Measurements from ENCODE around the gene TCF12. TPM values are rescaled to one million over a fixed set of nuclear protein-coding genes. Genes with fewer than 3 reads are reported as not detected.
A peak's percentile ranks its signal among the peaks of the same experiment; 100 is the strongest.

TCF12 gene
- total RNA-seq, 3 donors from 2014 or later (not counting 1 experiment from before 2014, with no cell fraction given), result 84.1 to 111 (median 107) TPM

DNA sequence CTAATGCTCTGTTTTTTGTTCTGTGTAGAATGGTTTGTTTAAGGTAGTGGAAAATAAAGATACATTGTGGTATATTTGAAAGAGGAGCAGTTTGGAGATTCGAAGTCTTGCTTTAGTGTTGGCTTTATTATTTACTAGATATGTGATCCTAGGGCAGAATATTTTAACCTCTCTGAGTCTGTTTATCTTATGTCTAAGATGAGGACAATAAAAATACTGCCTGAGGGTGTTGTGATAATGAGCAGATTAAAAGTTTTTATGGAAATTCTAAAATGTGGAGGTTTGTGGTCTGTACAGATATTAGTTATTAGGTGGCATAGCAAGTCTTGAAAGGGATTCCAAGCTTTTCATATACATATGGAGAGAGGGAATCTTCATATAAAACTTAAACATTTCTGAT lies 15.0 kb downstream of the TCF12 start:
- no peaks in the 10 kb centered on the region for H3K9me3 Mint-ChIP-seq
- H3K4me3 ChIP-seq (ENCODE audit: low read length), result no peak overlapping the region
- H3K27ac ChIP-seq (ENCODE audit: low read length), result no peak overlapping the region
- intact Hi-C loops (cut with micrococcal nuclease), result no loop called here
- H3K27me3 ChIP-seq (ENCODE audit: control insufficient read depth, insufficient read depth, low read length), result no peaks in the 10 kb centered on the region
- H3K36me3 ChIP-seq (ENCODE audit: control insufficient read depth, insufficient read depth, low read length), result peaks cover 3% of the 10 kb centered on the region
- TF ChIP-seq, protein P1, sequence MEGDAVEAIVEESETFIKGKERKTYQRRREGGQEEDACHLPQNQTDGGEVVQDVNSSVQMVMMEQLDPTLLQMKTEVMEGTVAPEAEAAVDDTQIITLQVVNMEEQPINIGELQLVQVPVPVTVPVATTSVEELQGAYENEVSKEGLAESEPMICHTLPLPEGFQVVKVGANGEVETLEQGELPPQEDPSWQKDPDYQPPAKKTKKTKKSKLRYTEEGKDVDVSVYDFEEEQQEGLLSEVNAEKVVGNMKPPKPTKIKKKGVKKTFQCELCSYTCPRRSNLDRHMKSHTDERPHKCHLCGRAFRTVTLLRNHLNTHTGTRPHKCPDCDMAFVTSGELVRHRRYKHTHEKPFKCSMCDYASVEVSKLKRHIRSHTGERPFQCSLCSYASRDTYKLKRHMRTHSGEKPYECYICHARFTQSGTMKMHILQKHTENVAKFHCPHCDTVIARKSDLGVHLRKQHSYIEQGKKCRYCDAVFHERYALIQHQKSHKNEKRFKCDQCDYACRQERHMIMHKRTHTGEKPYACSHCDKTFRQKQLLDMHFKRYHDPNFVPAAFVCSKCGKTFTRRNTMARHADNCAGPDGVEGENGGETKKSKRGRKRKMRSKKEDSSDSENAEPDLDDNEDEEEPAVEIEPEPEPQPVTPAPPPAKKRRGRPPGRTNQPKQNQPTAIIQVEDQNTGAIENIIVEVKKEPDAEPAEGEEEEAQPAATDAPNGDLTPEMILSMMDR (IDR thresholded peaks at IDR 0.05), result no peak
- 67% methylated on average over 1 of the region's 1 CpG for WGBS (ENCODE audit: insufficient coverage)
- H3K27me3 Mint-ChIP-seq (ENCODE audit: low read depth in 2 of 2), result no peaks in the 10 kb centered on the region
- no peaks in the 10 kb centered on the region for H3K9me3 ChIP-seq (ENCODE audit: control insufficient read depth, insufficient read depth, low read length)
- H3K4me1 Mint-ChIP-seq, result peaks cover 69 to 78% of the 10 kb centered on the region in 2 donors
- ATAC-seq (no peak), DNase-seq (no peak)
- no peaks in the 10 kb centered on the region for H3K36me3 Mint-ChIP-seq
- no peak overlapping the region for H3K4me3 Mint-ChIP-seq
- H3K27ac Mint-ChIP-seq, result no peak overlapping the region
- H3K4me1 ChIP-seq (ENCODE audit: control insufficient read depth, insufficient read depth, low read length), result no peaks in the 10 kb centered on the region

DNA sequence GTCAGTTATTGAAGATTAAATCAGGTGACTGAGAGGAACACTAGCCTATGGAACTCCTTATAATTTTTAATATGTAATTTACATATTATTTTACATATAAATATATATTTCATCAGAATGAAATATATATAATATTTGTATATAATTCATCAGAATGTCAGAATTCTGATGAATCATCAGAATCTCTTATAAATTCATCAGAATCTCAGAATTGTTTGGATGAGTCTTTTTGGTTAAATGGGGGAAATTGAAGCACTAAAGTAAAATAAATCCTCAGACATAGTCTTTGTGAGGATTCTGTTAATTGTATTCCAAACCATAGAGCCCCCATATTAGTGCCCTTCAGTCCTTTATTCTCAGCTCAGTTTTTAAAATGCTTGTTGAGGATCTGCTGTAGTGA lies 15.4 kb downstream of the TCF12 start:
- Histone ChIP-seq H3K27ac (ENCODE audit: low read length) (no peak overlapping the region), H3K4me1 (ENCODE audit: control insufficient read depth, insufficient read depth, low read length) (no peaks in the 10 kb centered on the region), H3K4me3 (ENCODE audit: low read length) (peak overlapping the region; percentile 2), H3K27me3 (ENCODE audit: control insufficient read depth, insufficient read depth, low read length) (no peaks in the 10 kb centered on the region), H3K9me3 (ENCODE audit: control insufficient read depth, insufficient read depth, low read length) (no peaks in the 10 kb centered on the region), H3K36me3 (ENCODE audit: control insufficient read depth, insufficient read depth, low read length) (peaks cover 3% of the 10 kb centered on the region)
- Mint-ChIP-seq H3K4me1 (peaks cover 73 to 82% of the 10 kb centered on the region in 2 donors), H3K27ac (peak overlapping the region in 1 of 2 donors; percentile 7), H3K36me3 (no peaks in the 10 kb centered on the region), H3K4me3 (no peak overlapping the region), H3K27me3 (ENCODE audit: low read depth in 2 of 2) (no peaks in the 10 kb centered on the region), H3K9me3 (no peaks in the 10 kb centered on the region)
- intact Hi-C loops (cut with micrococcal nuclease), result no loop called here
- TF ChIP-seq, protein P1 (IDR thresholded peaks at IDR 0.05), result no peak
- ATAC-seq, result no peak
- no peak for DNase-seq

DNA sequence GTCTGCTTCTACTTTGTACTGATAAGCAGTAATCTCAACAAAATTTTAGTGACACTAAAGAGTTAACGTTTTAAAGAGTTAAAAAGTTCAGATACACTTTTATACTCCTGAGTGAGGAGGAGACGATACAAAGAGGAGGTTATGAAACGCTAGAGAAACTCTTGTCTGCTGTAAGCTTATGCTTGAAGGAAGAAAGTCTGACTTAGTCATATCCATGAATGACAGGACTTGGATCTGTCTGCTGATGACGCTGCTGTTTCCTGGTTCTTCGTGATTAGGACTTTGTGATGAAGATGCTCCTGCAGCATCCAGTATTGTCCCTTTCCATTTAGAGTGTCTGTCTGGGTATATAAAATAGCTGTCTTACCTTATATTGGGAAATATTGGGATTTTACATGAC lies 15.8 kb downstream of the TCF12 start:
- peak overlapping the region in 1 of 2 donors; percentile 7 for H3K27ac Mint-ChIP-seq
- no peak for ATAC-seq
- 93% methylated on average over 4 of the region's 5 CpGs for WGBS (ENCODE audit: insufficient coverage)
- Histone ChIP-seq H3K36me3 (ENCODE audit: control insufficient read depth, insufficient read depth, low read length) (peaks cover 3% of the 10 kb centered on the region), H3K4me3 (ENCODE audit: low read length) (peak overlapping the region; percentile 2), H3K27ac (ENCODE audit: low read length) (no peak overlapping the region), H3K4me1 (ENCODE audit: control insufficient read depth, insufficient read depth, low read length) (no peaks in the 10 kb centered on the region), H3K27me3 (ENCODE audit: control insufficient read depth, insufficient read depth, low read length) (no peaks in the 10 kb centered on the region), H3K9me3 (ENCODE audit: control insufficient read depth, insufficient read depth, low read length) (no peaks in the 10 kb centered on the region)
- TF ChIP-seq, protein P1 (IDR thresholded peaks at IDR 0.05), result no peak
- no peaks in the 10 kb centered on the region for H3K27me3 Mint-ChIP-seq (ENCODE audit: low read depth in 2 of 2)
- H3K4me1 Mint-ChIP-seq, result peaks cover 77 to 86% of the 10 kb centered on the region in 2 donors
- H3K4me3 Mint-ChIP-seq, result no peak overlapping the region
- H3K9me3 Mint-ChIP-seq, result no peaks in the 10 kb centered on the region
- intact Hi-C loops (cut with micrococcal nuclease), result no loop called here
- H3K36me3 Mint-ChIP-seq, result no peaks in the 10 kb centered on the region
- DNase-seq, result no peak

DNA sequence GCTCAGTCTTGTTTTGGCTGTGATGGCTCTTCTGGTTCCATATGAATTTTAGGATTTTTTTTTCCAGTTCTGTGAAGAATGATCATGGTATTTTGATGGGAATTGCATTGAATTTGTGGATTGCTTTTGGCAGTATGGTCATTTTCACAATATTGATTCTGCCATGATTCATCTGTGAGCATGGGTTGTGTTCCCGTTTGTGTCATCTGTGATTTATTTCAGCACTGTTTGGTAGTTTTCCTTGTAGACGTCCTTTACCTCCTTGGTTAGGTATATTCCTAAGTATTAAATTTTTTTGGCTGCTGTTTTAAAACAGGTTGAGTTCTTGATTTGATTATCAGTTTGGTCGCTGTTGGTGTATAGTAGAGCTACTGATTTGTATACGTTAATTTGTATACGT lies 18.5 kb downstream of the TCF12 start:
- WGBS (ENCODE audit: insufficient coverage), result 97% methylated on average over 5 of the region's 5 CpGs
- H3K4me3 ChIP-seq (ENCODE audit: low read length), result no peak overlapping the region
- H3K4me1 Mint-ChIP-seq, result peaks cover 60 to 85% of the 10 kb centered on the region in 2 donors

More for the DNA sequence above, 18.5 kb downstream of the TCF12 start:
- intact Hi-C loops (cut with micrococcal nuclease), result no loop called here
- H3K9me3 ChIP-seq (ENCODE audit: control insufficient read depth, insufficient read depth, low read length), result no peaks in the 10 kb centered on the region
- no peaks in the 10 kb centered on the region for H3K27me3 Mint-ChIP-seq (ENCODE audit: low read depth in 2 of 2)
- H3K27ac ChIP-seq (ENCODE audit: low read length), result no peak overlapping the region
- ATAC-seq, result no peak
- no peaks in the 10 kb centered on the region for H3K36me3 Mint-ChIP-seq
- H3K27ac Mint-ChIP-seq, result no peak overlapping the region
- H3K4me3 Mint-ChIP-seq, result no peak overlapping the region
- H3K4me1 ChIP-seq (ENCODE audit: control insufficient read depth, insufficient read depth, low read length), result no peaks in the 10 kb centered on the region
- no peaks in the 10 kb centered on the region for H3K27me3 ChIP-seq (ENCODE audit: control insufficient read depth, insufficient read depth, low read length)
- TF ChIP-seq, protein P1 (IDR thresholded peaks at IDR 0.05), result no peak
- H3K9me3 Mint-ChIP-seq, result no peaks in the 10 kb centered on the region
- no peak for DNase-seq
- H3K36me3 ChIP-seq (ENCODE audit: control insufficient read depth, insufficient read depth, low read length), result no peaks in the 10 kb centered on the region
